ENCODE measurements around the gene PIAS1.

Gene PIAS1

GRCh38 chr15:68208136-68208535 is 154.0 kb downstream of the PIAS1 start:
- Histone ChIP-seq H3K9me3 (no peaks in the 10 kb centered on the region), H3K4me3 (ENCODE audit: low read depth, low read length) (no peak overlapping the region), H3K36me3 (peaks cover 52% of the 10 kb centered on the region), H3K27me3 (no peaks in the 10 kb centered on the region), H3K4me1 (no peaks in the 10 kb centered on the region)
- no peak for DNase-seq
- TF ChIP-seq CTCF (IDR thresholded peaks at IDR 0.05; ENCODE audit: low read depth, low read length) = no peak

- H3K4me1 ChIP-seq = no peaks in the 10 kb centered on the region
- no peak overlapping the region for H3K4me3 ChIP-seq (ENCODE audit: low read depth, low read length)
- H3K9me3 ChIP-seq = no peaks in the 10 kb centered on the region
- no peak for TF ChIP-seq CTCF (IDR thresholded peaks at IDR 0.05; ENCODE audit: low read depth, low read length)
- H3K27me3 ChIP-seq = no peaks in the 10 kb centered on the region
- no peak for DNase-seq
- peaks cover 55% of the 10 kb centered on the region for H3K36me3 ChIP-seq
These were observed 154.6 kb downstream of the PIAS1 start for GRCh38 chr15:68208636-68209240.

- Histone ChIP-seq H3K9me3 (no peaks in the 10 kb centered on the region), H3K36me3 (peaks cover 58% of the 10 kb centered on the region), H3K4me1 (no peaks in the 10 kb centered on the region), H3K4me3 (ENCODE audit: low read depth, low read length) (no peak overlapping the region), H3K27me3 (no peaks in the 10 kb centered on the region)
- no peak for TF ChIP-seq CTCF (IDR thresholded peaks at IDR 0.05; ENCODE audit: low read depth, low read length)
- DNase-seq = no peak
These were observed 155.2 kb downstream of the PIAS1 start for GRCh38 chr15:68209272-68209671.

- no peak for DNase-seq
- TF ChIP-seq CTCF (IDR thresholded peaks at IDR 0.05; ENCODE audit: low read depth, low read length) = no peak
- H3K36me3 ChIP-seq = peaks cover 55% of the 10 kb centered on the region
- H3K4me1 ChIP-seq = no peaks in the 10 kb centered on the region
- no peaks in the 10 kb centered on the region for H3K9me3 ChIP-seq
- H3K4me3 ChIP-seq (ENCODE audit: low read depth, low read length) = no peak overlapping the region
- H3K27me3 ChIP-seq = no peaks in the 10 kb centered on the region
These were observed 155.8 kb downstream of the PIAS1 start for GRCh38 chr15:68209735-68210408.

GRCh38 chr15:68210409-68210756 is 156.3 kb downstream of the PIAS1 start:
- Histone ChIP-seq H3K27me3 (no peaks in the 10 kb centered on the region), H3K9me3 (no peaks in the 10 kb centered on the region), H3K36me3 (peaks cover 54% of the 10 kb centered on the region), H3K4me1 (no peaks in the 10 kb centered on the region), H3K4me3 (ENCODE audit: low read depth, low read length) (no peak overlapping the region)
- DNase-seq = no peak
- no peak for TF ChIP-seq CTCF (IDR thresholded peaks at IDR 0.05; ENCODE audit: low read depth, low read length)
